Activated CD4-positive, alpha-beta T cell treated with anti-CD3 and anti-CD28 coated beads for 48 hours (primary cell): Measurements from ENCODE around the gene DBX2.
"Not testable (repeated sequence)": the region's sequence is repeated elsewhere in the genome, so short reads cannot be mapped to it uniquely, and the experiment has no call there.

Experiments
- DNase-seq: peaks from one replicate; pipeline ENCODE4 v3.0.0-alpha.2; 2020

The DBX2 gene

GRCh38 chr12:45050751-45051571, at the start of gene DBX2:
Gene DBX2 (minus strand): TSS chr12:45051099. CDS start chr12:45050927, 172 bp downstream.
- DNase-seq = peak; percentile 5

- no peak for DNase-seq
Measured at GRCh38 chr12:45098766-45099165, 47.9 kb upstream of the DBX2 start.

- DNase-seq = not testable (repeated sequence)
Measured at GRCh38 chr12:45095417-45095816, 44.5 kb upstream of the DBX2 start.

DNA sequence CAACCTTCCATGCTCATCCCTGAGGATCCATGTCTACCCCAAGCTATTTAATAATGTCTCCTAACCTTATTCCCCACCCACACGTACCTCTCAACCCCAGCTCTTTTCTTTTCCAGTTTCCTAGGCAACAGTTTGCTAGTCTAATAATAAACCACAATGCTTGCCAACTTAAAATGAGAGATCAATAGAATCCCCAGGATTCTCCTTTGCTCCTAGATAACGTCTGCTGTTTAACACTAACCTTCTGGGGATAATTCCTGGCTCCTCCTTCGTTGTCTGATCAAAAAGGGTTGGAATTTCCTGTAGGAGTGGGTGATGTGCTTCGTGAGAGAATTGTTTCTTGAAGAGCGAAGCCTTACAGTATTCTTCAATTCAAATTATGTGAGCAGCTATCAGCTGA, 42.2 kb upstream of the DBX2 start:
- DNase-seq = no peak

DNA sequence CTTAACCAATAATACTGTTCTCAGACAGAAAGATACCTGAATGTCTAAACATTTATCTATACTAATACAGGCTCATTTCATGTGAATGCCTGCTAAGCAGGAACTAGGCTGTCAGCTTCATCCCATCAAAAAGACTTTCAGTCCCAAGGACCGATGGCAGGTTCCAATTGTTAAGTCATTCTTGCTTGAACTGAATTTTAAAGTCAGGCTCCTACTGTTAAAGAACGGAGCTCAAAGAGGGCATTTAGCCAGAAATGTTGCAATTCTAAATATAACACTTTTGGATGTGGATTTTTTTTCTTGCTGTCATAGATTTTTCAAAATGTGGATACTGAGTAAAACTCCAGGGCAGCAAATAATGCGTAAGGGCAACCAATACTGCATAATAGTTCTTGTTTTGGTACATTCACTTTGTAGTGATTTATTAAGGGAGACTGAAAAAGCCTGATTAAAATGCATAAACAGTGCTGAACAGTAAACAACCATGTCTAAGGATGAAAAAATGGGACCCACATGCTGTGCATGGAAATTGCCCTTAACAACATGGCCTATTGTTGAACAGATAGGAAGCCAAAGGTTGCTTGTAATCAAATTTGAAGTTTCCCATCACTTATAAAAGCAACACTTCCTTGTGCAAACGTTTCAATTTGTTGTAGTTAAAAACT, 38.6 kb upstream of the DBX2 start:
- no peak for DNase-seq

DNA sequence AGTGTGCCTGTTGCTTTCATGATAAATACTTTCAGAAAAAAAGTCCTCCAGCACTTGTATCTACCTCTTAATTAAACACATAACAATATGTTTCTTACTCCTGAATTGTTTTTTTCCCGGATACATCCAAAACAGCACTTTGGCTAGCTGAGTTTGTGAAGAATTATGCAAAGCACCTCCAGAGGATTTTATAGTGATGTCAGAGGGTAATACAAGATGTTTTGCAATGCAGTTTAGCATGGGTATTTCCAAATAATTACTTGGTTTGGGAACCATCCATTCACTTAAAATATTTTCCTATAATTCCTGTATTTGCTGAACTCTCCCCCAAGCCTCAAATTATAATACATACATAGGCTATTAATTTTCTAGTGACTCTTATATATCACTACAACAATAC, 37.7 kb upstream of the DBX2 start:
- DNase-seq = no peak

- not testable (repeated sequence) for DNase-seq
Measured at GRCh38 chr12:45084248-45084647, 33.3 kb upstream of the DBX2 start.

GRCh38 chr12:45077251-45077650, 26.4 kb upstream of the DBX2 start:
- no peak for DNase-seq

- DNase-seq = no peak
Measured at GRCh38 chr12:45076417-45077026, 25.6 kb upstream of the DBX2 start.

DNA sequence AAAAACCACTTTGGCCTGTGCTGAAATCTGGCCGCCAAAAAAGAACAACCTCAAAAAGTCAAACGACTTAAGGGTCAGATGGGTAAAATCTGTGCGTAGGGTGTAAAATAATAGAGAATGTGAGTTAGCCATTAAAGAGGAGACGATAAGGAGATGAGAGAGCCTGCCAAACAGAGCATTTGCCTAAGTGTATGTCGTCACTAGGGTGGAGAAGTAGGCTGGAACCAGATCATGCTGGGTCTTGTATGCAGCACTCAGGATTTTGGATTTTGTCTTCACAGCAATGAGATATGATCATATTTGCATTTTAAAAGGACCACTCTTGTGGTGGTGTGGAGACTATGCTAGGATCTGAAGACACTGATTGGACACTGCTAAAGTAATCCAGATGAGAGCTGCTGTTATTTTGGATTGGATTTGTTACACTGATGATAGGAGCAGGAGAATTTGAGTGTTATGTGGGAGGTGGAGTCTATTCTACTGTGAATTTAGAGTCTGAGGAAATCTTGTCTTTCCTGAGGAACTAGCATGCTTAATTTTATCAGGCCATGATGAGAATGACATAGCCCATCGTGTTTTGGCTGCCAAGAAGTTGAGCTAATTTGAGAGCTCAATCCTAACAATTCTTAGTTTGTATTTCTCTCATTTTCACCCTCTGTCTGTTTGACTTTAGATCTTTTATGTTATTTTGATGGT, 24.8 kb upstream of the DBX2 start:
- DNase-seq = no peak

DNA sequence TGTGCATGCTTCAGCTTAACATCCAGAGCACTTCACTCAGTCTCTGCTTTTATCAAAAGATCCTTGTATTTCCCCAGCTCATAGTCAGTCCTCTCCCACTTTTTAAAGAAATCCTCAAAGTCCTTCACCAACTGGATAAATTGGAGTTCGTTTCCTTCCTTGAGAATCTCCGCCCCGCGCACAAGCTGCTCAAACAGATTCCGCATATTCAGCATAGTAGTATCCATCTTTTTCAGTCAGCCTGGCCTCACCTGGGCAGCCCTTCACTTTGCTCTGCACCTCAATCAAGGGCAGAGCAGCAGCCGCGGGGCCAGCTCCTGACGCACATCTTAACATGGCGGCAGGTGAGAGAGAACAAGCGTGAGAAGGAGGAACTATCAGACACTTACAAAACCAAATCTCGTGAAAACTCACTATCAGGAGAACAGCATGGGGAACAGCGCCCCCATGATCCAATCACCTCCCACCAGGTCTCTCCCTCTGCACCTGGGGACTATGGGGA, 14.3 kb upstream of the DBX2 start:
- no peak for DNase-seq

- DNase-seq = no peak
Measured at GRCh38 chr12:45060976-45061375, 10.1 kb upstream of the DBX2 start.

GRCh38 chr12:45051572-45052125, 750 bp upstream of the DBX2 start:
- no peak for DNase-seq

- no peak for DNase-seq
Measured at GRCh38 chr12:45049912-45050750, 768 bp downstream of the DBX2 start.

- no peak for DNase-seq
Measured at GRCh38 chr12:45042599-45042998, 8.3 kb downstream of the DBX2 start.

- DNase-seq = no peak
Measured at GRCh38 chr12:45040977-45041376, 9.9 kb downstream of the DBX2 start.

- DNase-seq = no peak
Measured at GRCh38 chr12:45039757-45040156, 11.1 kb downstream of the DBX2 start.

- no peak for DNase-seq
Measured at GRCh38 chr12:45034861-45035265, 16.0 kb downstream of the DBX2 start.

DNA sequence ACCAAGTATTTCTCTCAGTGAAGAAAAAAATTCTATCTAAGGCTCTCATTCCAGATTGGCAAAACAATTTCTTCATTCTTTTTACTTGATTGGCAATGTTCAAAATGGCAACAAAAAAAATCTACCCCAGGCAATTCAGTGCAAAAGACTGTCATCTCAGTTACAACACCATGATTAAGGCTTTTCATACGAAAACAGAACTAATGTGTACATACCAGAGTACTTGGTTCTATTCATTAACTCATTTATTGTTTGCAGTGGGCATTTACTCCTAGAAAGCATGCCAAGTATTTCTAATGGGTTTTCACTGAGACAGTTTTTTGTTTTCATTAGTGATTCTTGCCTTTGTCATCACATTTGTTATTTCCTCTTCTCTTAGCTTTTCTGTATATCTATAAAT, 33.0 kb downstream of the DBX2 start:
- no peak for DNase-seq

- no peak for DNase-seq
Measured at GRCh38 chr12:45014396-45014795, 36.5 kb downstream of the DBX2 start.

GRCh38 chr12:45012749-45013148, 38.1 kb downstream of the DBX2 start:
- DNase-seq = no peak

- no peak for DNase-seq
Measured at GRCh38 chr12:45010059-45010458, 40.8 kb downstream of the DBX2 start.
